ENCODE data around the gene USP15.

USP15 gene

GRCh38 chr12:62278022-62278421 is 17.8 kb downstream of the USP15 start:
- H3K27ac ChIP-seq (replicated peaks), result no peak overlapping the region
- no peak for TF ChIP-seq SPI1 (IDR thresholded peaks at IDR 0.05; ENCODE audit: borderline replicate concordance, low read depth)
- no peak for TF ChIP-seq GABPA (IDR thresholded peaks at IDR 0.05; ENCODE audit: low read depth)
- no peak for TF ChIP-seq POLR2AphosphoS5 (IDR thresholded peaks at IDR 0.05; ENCODE audit: low read depth)
- TF ChIP-seq CTCF (IDR thresholded peaks at IDR 0.05; ENCODE audit: insufficient read depth, low read length), result no peak
- TF ChIP-seq REST (IDR thresholded peaks at IDR 0.05; ENCODE audit: insufficient replicate concordance, low read depth), result no peak
- no peak for DNase-seq (ENCODE audit: low read depth in 1 of 2, low spot score in 1 of 2)
- no peaks in the 10 kb centered on the region for H3K27me3 ChIP-seq (ENCODE audit: insufficient read depth, poor library complexity, severe bottlenecking)
- H3K4me3 ChIP-seq (replicated peaks; ENCODE audit: insufficient read depth, low read length), result no peak overlapping the region

GRCh38 chr12:62279058-62279457 is 18.9 kb downstream of the USP15 start:
- no peak for TF ChIP-seq SPI1 (IDR thresholded peaks at IDR 0.05; ENCODE audit: borderline replicate concordance, low read depth)
- TF ChIP-seq POLR2AphosphoS5 (IDR thresholded peaks at IDR 0.05; ENCODE audit: low read depth), result no peak
- TF ChIP-seq CTCF (IDR thresholded peaks at IDR 0.05; ENCODE audit: insufficient read depth, low read length), result no peak
- no peak for TF ChIP-seq REST (IDR thresholded peaks at IDR 0.05; ENCODE audit: insufficient replicate concordance, low read depth)
- TF ChIP-seq GABPA (IDR thresholded peaks at IDR 0.05; ENCODE audit: low read depth), result no peak

GRCh38 chr12:62279961-62280360 is 19.8 kb downstream of the USP15 start:
- TF ChIP-seq GABPA (IDR thresholded peaks at IDR 0.05; ENCODE audit: low read depth), result no peak
- TF ChIP-seq POLR2AphosphoS5 (IDR thresholded peaks at IDR 0.05; ENCODE audit: low read depth), result no peak
- no peak for TF ChIP-seq CTCF (IDR thresholded peaks at IDR 0.05; ENCODE audit: insufficient read depth, low read length)
- TF ChIP-seq SPI1 (IDR thresholded peaks at IDR 0.05; ENCODE audit: borderline replicate concordance, low read depth), result no peak
- TF ChIP-seq REST (IDR thresholded peaks at IDR 0.05; ENCODE audit: insufficient replicate concordance, low read depth), result no peak
- no peak overlapping the region for H3K27ac ChIP-seq (replicated peaks)
- H3K4me3 ChIP-seq (replicated peaks; ENCODE audit: insufficient read depth, low read length), result no peak overlapping the region
- DNase-seq (ENCODE audit: low read depth in 1 of 2, low spot score in 1 of 2), result no peak
- no peaks in the 10 kb centered on the region for H3K27me3 ChIP-seq (ENCODE audit: insufficient read depth, poor library complexity, severe bottlenecking)

More at GRCh38 chr12:62279058-62279457, 18.9 kb downstream of the USP15 start:
- H3K4me3 ChIP-seq (replicated peaks; ENCODE audit: insufficient read depth, low read length), result no peak overlapping the region
- DNase-seq (ENCODE audit: low read depth in 1 of 2, low spot score in 1 of 2), result no peak
- H3K27ac ChIP-seq (replicated peaks), result no peak overlapping the region
- H3K27me3 ChIP-seq (ENCODE audit: insufficient read depth, poor library complexity, severe bottlenecking), result no peaks in the 10 kb centered on the region

Data from HL-60 (cell line).